MG63 (cell line): ENCODE measurements around the gene NELFCD. TPM values are rescaled to one million over a fixed set of nuclear protein-coding genes. Genes with fewer than 3 reads are reported as not detected.

Experiments used
- DNase-seq: peaks from one replicate; pipeline ENCODE4 v3.0.0-alpha.2; 2020
- H3K27me3 ChIP-seq: fragments of 250-450 bp; sonication (Bioruptor Pico); 2 replicates; pipeline ENCODE4 v1.5.1; 2020; ENCODE audit warnings: mild to moderate bottlenecking, moderate library complexity
- H3K36me3 ChIP-seq: fragments of 250-450 bp; sonication (Bioruptor Pico); 2 replicates; pipeline ENCODE4 v1.5.1; 2020; ENCODE audit warnings: mild to moderate bottlenecking, moderate library complexity
- H3K4me3 ChIP-seq: fragments of 250-450 bp; sonication (Bioruptor Pico); 2 replicates; pipeline ENCODE4 v1.5.1; 2020; ENCODE audit warnings: mild to moderate bottlenecking, moderate library complexity
- H3K9me3 ChIP-seq: fragments of 250-450 bp; sonication (Bioruptor Pico); 2 replicates; pipeline ENCODE4 v1.5.1; 2020; ENCODE audit warnings: mild to moderate bottlenecking, moderate library complexity
- total RNA-seq: library from RNA; depleted of rRNA; stranded (reverse); fragments of >200 nt; shearing (Covaris generic); gene quantifications from 2 replicates; pipeline ENCODE4 v1.2.3, GENCODE V29; 2014; ENCODE audit warnings: low replicate concordance

The NELFCD gene
- total RNA-seq, 1 experiment from 2014 or later, result 80.7 TPM

- Histone ChIP-seq H3K36me3 (peaks cover 89% of the 10 kb centered on the region), H3K4me3 (no peak overlapping the region), H3K27me3 (no peaks in the 10 kb centered on the region), H3K9me3 (no peaks in the 10 kb centered on the region)
- DNase-seq, result no peak
Measured at GRCh38 chr20:58986968-58987517, 6.0 kb downstream of the NELFCD start.

- no peak for DNase-seq
- Histone ChIP-seq H3K4me3 (no peak overlapping the region), H3K27me3 (no peaks in the 10 kb centered on the region), H3K9me3 (no peaks in the 10 kb centered on the region), H3K36me3 (peaks cover 91% of the 10 kb centered on the region)
Measured at GRCh38 chr20:58987790-58988564, 6.9 kb downstream of the NELFCD start.

- no peak for DNase-seq
- Histone ChIP-seq H3K4me3 (no peak overlapping the region), H3K9me3 (no peaks in the 10 kb centered on the region), H3K36me3 (peaks cover 95% of the 10 kb centered on the region), H3K27me3 (no peaks in the 10 kb centered on the region)
Measured at GRCh38 chr20:58988565-58988882, 7.5 kb downstream of the NELFCD start.

- H3K9me3 ChIP-seq, result no peaks in the 10 kb centered on the region
- no peak overlapping the region for H3K4me3 ChIP-seq
- no peak for DNase-seq
- H3K36me3 ChIP-seq, result peaks cover 97% of the 10 kb centered on the region
- no peaks in the 10 kb centered on the region for H3K27me3 ChIP-seq
Measured at GRCh38 chr20:58989196-58989595, 8.1 kb downstream of the NELFCD start.

- H3K4me3 ChIP-seq, result no peak overlapping the region
- no peaks in the 10 kb centered on the region for H3K9me3 ChIP-seq
- peaks cover 92% of the 10 kb centered on the region for H3K36me3 ChIP-seq
- no peaks in the 10 kb centered on the region for H3K27me3 ChIP-seq
- no peak for DNase-seq
Measured at GRCh38 chr20:58990651-58991445, 9.8 kb downstream of the NELFCD start.

- peaks cover 92% of the 10 kb centered on the region for H3K36me3 ChIP-seq
- no peak for DNase-seq
- H3K9me3 ChIP-seq, result no peaks in the 10 kb centered on the region
- H3K4me3 ChIP-seq, result no peak overlapping the region
- H3K27me3 ChIP-seq, result no peaks in the 10 kb centered on the region
Measured at GRCh38 chr20:58991715-58992114, 10.7 kb downstream of the NELFCD start.

- H3K27me3 ChIP-seq, result no peaks in the 10 kb centered on the region
Measured at GRCh38 chr20:58992911-58993310, 11.9 kb downstream of the NELFCD start.

GRCh38 chr20:58993332-58994248, 12.5 kb downstream of the NELFCD start:
- Histone ChIP-seq H3K27me3 (no peaks in the 10 kb centered on the region), H3K4me3 (no peak overlapping the region), H3K36me3 (peaks cover 87% of the 10 kb centered on the region), H3K9me3 (no peaks in the 10 kb centered on the region)
- DNase-seq, result no peak

More at GRCh38 chr20:58992911-58993310, 11.9 kb downstream of the NELFCD start:
- H3K4me3 ChIP-seq, result no peak overlapping the region
- no peak for DNase-seq
- H3K36me3 ChIP-seq, result peaks cover 90% of the 10 kb centered on the region
- H3K9me3 ChIP-seq, result no peaks in the 10 kb centered on the region

GRCh38 chr20:58994390-58995159, 13.5 kb downstream of the NELFCD start:
- Histone ChIP-seq H3K9me3 (no peaks in the 10 kb centered on the region), H3K36me3 (peaks cover 82% of the 10 kb centered on the region), H3K27me3 (no peaks in the 10 kb centered on the region), H3K4me3 (no peak overlapping the region)
- DNase-seq, result no peak

GRCh38 chr20:58995461-58996225, 14.6 kb downstream of the NELFCD start:
- no peak for DNase-seq
- peaks cover 79% of the 10 kb centered on the region for H3K36me3 ChIP-seq
- no peaks in the 10 kb centered on the region for H3K27me3 ChIP-seq
- no peaks in the 10 kb centered on the region for H3K9me3 ChIP-seq
- H3K4me3 ChIP-seq, result no peak overlapping the region

- Histone ChIP-seq H3K27me3 (no peaks in the 10 kb centered on the region), H3K4me3 (no peak overlapping the region), H3K36me3 (peaks cover 81% of the 10 kb centered on the region), H3K9me3 (no peaks in the 10 kb centered on the region)
- DNase-seq, result no peak
Measured at GRCh38 chr20:58996226-58996611, 15.2 kb downstream of the NELFCD start.

GRCh38 chr20:58997141-58997770, 16.2 kb downstream of the NELFCD start:
- no peak overlapping the region for H3K4me3 ChIP-seq
- DNase-seq, result no peak
- H3K27me3 ChIP-seq, result no peaks in the 10 kb centered on the region
- no peaks in the 10 kb centered on the region for H3K9me3 ChIP-seq
- peaks cover 79% of the 10 kb centered on the region for H3K36me3 ChIP-seq

GRCh38 chr20:58998656-58999055, 17.6 kb downstream of the NELFCD start:
- peaks cover 78% of the 10 kb centered on the region for H3K36me3 ChIP-seq
- DNase-seq, result no peak
- no peak overlapping the region for H3K4me3 ChIP-seq
- H3K9me3 ChIP-seq, result no peaks in the 10 kb centered on the region
- H3K27me3 ChIP-seq, result no peaks in the 10 kb centered on the region

GRCh38 chr20:59000326-59000725, 19.3 kb downstream of the NELFCD start:
- Histone ChIP-seq H3K9me3 (no peaks in the 10 kb centered on the region), H3K27me3 (no peaks in the 10 kb centered on the region), H3K4me3 (no peak overlapping the region), H3K36me3 (peaks cover 82% of the 10 kb centered on the region)
- DNase-seq, result no peak

GRCh38 chr20:59001068-59001448, 20.0 kb downstream of the NELFCD start:
- no peak for DNase-seq
- Histone ChIP-seq H3K4me3 (no peak overlapping the region), H3K27me3 (no peaks in the 10 kb centered on the region), H3K9me3 (no peaks in the 10 kb centered on the region), H3K36me3 (peaks cover 82% of the 10 kb centered on the region)
